ENCODE data around the gene MSS51.

Gene MSS51

DNA sequence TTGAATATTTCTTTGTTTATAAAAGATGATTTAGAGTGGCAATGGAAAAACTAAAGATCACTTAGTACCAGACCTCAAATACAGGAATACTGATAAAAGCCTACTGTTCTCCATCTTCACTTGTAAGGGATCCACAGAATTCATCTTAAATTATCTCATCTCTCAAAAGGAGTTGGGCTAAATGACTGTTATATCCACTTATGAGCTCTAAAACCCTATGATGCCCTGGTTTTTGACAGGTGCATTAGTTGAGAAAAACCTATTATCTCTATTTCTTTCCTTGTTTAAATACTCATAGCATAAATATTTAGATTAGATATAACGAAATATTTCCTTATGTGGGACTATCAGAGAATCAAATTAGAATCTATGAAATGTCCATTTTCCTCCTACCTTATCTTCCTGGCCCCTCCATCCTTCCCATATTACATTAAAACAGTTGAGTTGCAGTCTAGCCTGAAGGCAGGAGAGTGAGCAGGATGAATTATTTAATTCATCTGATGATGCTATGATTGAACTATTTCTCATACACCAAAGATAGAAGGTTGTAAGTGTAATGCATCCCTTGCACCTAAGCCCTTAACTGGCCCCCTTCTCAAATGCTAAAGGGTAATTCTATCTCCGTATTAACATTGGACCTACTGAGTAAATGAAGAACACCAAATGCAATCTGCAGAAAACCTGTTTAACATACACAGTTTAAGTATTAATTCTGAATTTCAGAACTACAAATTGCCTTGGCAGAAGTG is 32.8 kb upstream of the MSS51 start:
- TF ChIP-seq, protein P1, sequence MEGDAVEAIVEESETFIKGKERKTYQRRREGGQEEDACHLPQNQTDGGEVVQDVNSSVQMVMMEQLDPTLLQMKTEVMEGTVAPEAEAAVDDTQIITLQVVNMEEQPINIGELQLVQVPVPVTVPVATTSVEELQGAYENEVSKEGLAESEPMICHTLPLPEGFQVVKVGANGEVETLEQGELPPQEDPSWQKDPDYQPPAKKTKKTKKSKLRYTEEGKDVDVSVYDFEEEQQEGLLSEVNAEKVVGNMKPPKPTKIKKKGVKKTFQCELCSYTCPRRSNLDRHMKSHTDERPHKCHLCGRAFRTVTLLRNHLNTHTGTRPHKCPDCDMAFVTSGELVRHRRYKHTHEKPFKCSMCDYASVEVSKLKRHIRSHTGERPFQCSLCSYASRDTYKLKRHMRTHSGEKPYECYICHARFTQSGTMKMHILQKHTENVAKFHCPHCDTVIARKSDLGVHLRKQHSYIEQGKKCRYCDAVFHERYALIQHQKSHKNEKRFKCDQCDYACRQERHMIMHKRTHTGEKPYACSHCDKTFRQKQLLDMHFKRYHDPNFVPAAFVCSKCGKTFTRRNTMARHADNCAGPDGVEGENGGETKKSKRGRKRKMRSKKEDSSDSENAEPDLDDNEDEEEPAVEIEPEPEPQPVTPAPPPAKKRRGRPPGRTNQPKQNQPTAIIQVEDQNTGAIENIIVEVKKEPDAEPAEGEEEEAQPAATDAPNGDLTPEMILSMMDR (IDR thresholded peaks at IDR 0.05; ENCODE audit: low read depth, low read length), result no peak
- no peak for DNase-seq (ENCODE audit: low read depth, low spot score)
- in situ Hi-C loops (cut with HindIII; ENCODE audit: low sequenced_read_pairs), result no loop called here
- H3K4me3 ChIP-seq (ENCODE audit: low read depth, low read length), result no peak overlapping the region

DNA sequence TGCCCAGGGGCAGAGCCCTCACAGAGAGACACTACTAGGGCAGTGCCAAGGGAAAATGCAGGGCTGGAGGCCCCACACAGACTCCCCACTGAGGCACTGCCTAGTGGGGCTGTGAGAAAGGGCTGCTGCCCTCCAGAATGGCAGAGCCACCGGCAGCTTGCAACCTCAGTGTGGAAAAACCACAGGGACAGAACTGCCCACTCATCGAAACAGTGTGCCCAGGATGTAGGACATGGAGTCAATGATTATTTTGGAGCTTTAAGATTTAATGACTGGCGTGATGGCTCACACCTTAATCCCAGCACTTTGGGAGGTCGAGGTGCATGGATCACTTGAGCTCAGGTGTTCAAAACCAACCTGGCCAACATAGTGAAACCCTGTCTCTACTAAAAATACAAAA is 27.5 kb upstream of the MSS51 start:
- in situ Hi-C loops (cut with HindIII; ENCODE audit: low sequenced_read_pairs), result no loop called here
- H3K4me3 ChIP-seq (ENCODE audit: low read depth, low read length), result no peak overlapping the region
- TF ChIP-seq, protein P1 (IDR thresholded peaks at IDR 0.05; ENCODE audit: low read depth, low read length), result no peak
- DNase-seq (ENCODE audit: low read depth, low spot score), result no peak

DNA sequence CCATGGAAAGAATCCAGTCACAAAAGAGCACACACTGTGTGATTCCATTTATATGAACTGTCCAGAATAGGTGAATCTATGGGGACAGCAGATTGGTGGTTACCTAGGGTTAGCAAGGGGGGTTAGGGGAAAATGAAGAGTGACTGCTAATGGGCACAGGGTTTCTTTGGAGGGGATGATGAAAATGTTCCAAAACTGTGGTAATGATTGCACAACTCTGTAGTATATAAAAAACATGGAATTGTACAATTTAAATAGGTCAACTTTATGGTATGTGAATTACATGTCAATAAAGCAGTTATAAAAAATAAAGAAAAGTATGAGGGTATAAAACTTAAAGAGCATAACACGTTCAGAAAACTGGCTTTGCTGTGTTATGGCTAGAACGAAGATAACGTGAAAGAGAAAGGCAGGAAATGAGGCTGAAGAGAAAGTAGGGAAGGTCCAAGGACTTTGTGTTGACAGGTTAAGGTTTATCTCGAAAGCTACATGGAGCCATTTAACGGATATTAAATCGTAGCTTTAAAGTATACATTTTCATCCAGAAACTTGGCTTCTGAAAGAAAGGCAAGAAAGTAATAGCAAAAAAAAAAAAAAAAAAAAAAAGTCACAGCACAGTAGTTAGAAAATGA is 26.4 kb upstream of the MSS51 start:
- in situ Hi-C loops (cut with HindIII; ENCODE audit: low sequenced_read_pairs), result no loop called here
- no peak for DNase-seq (ENCODE audit: low read depth, low spot score)
- TF ChIP-seq, protein P1 (IDR thresholded peaks at IDR 0.05; ENCODE audit: low read depth, low read length), result no peak
- no peak overlapping the region for H3K4me3 ChIP-seq (ENCODE audit: low read depth, low read length)

DNA sequence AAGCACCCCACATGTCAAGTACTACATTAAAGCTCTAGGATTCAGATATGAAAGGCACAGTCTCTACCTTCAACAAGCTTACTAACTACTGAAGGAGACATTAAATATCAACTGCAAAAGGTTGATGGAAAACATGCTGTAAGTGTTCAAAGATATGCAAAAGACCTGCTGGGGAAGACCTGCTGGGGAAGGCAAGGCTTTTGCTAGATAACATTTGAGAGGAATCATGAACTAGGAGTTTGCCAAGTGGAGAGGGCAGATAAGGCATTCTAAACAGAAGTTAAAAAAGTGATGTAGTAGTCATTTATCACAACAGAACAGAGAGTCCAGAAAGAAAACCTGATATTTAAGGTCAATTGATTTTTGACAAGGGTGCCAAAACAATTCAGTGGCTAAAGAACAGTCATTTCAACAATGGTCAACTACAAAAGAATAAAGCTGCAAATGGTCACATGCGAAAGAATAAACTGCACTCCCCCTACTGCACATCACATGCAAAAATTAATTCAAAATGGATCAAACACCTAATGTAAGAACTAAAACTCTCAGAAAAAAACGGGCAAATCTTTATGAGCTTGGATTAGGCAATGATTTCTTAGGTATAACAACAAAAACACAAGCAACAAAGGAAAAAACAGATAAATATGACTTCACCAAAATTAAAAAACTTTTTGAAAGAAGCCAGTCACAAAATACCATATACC is 23.0 kb upstream of the MSS51 start:
- in situ Hi-C loops (cut with HindIII; ENCODE audit: low sequenced_read_pairs), result no loop called here
- TF ChIP-seq, protein P1 (IDR thresholded peaks at IDR 0.05; ENCODE audit: low read depth, low read length), result no peak
- H3K4me3 ChIP-seq (ENCODE audit: low read depth, low read length), result no peak overlapping the region
- DNase-seq (ENCODE audit: low read depth, low spot score), result no peak

DNA sequence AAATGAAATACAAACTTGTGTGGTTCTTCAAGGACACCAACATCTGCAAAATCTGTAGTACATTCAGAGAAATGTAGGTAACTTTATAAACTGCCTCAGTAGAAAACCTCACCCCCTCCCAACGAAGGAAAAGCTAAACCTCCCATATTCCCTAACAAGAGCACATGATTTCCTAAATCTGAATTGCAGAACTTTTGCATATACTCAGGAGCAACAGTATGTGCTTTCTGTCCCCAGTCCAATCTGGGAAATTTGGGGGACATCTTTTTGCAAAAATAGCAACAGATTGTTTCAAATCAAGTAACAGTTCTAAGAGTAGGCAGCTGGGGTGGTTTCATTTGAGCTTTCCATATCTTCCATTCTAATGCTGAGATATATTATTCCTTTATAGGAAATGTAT is 15.8 kb upstream of the MSS51 start:
- no peak overlapping the region for H3K4me3 ChIP-seq (ENCODE audit: low read depth, low read length)
- DNase-seq (ENCODE audit: low read depth, low spot score), result no peak
- in situ Hi-C loops (cut with HindIII; ENCODE audit: low sequenced_read_pairs), result no loop called here
- TF ChIP-seq, protein P1 (IDR thresholded peaks at IDR 0.05; ENCODE audit: low read depth, low read length), result no peak

DNA sequence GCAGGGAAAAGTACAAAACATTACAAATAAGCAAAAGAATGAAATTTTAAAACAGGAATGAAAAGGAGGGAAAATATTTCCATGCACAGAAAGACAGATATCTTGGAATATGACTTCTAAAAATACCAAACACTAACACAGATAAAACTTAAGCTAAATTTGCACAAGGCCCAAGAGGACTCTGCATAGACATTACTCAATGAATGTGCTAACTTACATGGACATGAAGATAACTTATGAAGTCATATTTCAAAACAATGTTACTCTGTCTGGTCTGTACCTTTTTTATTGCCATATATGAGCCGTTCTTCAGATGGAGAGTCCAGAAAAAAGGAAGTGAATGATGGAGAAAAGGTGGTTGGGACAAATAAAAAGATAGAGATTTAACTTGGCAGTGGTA is 15.0 kb upstream of the MSS51 start:
- no peak for DNase-seq (ENCODE audit: low read depth, low spot score)
- TF ChIP-seq, protein P1 (IDR thresholded peaks at IDR 0.05; ENCODE audit: low read depth, low read length), result no peak
- in situ Hi-C loops (cut with HindIII; ENCODE audit: low sequenced_read_pairs), result no loop called here
- no peak overlapping the region for H3K4me3 ChIP-seq (ENCODE audit: low read depth, low read length)
